HCT116 (cell line): ENCODE measurements around the gene EIF2B4.

Experiments used
- CBX3 ChIP-seq: IDR thresholded peaks from 2 replicates; pipeline ENCODE4 v1.6.1; 2012; ENCODE audit warnings: low read depth
- CTCF ChIP-seq, 3 experiments: fragments of 200-600 bp in 1 of 3; sonication (generic) in 1 of 3; IDR thresholded peaks in 2 of 3; conservative IDR thresholded peaks in 1 of 3; 2 replicates each; pipeline ENCODE4 v1.5.1; 2012 to 2017; ENCODE audit warnings: low read depth in 2 of 3, low read length in 2 of 3, antibody characterized with exemption in 1 of 3, borderline replicate concordance in 1 of 3, control low read depth in 1 of 3, mild to moderate bottlenecking in 1 of 3, mixed read lengths in 1 of 3, mixed run types in 1 of 3, moderate library complexity in 1 of 3; ENCODE audit not compliant: insufficient read depth in 1 of 3
- EZH2 ChIP-seq: fragments of 200-600 bp; sonication (generic); IDR thresholded peaks from 2 replicates; pipeline ENCODE4 v1.6.1; 2017; ENCODE audit warnings: antibody characterized with exemption, mixed run types
- EZH2phosphoT487 ChIP-seq: fragments of 200-600 bp; IDR thresholded peaks from 2 replicates; pipeline ENCODE4 v1.6.1; 2018; ENCODE audit warnings: antibody characterized with exemption, borderline replicate concordance
- POLR2A ChIP-seq: IDR thresholded peaks from 2 replicates; pipeline ENCODE4 v1.7.0; 2011; ENCODE audit warnings: borderline replicate concordance; ENCODE audit not compliant: insufficient read depth, insufficient read length; ENCODE audit errors: extremely low read depth
- POLR2AphosphoS5 ChIP-seq: IDR thresholded peaks from 2 replicates; pipeline ENCODE4 v1.6.1; 2011; ENCODE audit warnings: mild to moderate bottlenecking, low read depth, low read length, moderate library complexity
- RAD21 ChIP-seq: IDR thresholded peaks from 2 replicates; pipeline ENCODE4 v1.6.1; 2012; ENCODE audit warnings: low read depth, mild to moderate bottlenecking
- SP1 ChIP-seq: IDR thresholded peaks from 2 replicates; pipeline ENCODE4 v1.6.1; 2012; ENCODE audit warnings: low read depth
- TCF7L2 ChIP-seq: IDR thresholded peaks from 2 replicates; pipeline ENCODE4 v1.7.0; 2011; ENCODE audit warnings: borderline replicate concordance, inconsistent platforms; ENCODE audit not compliant: insufficient read depth, insufficient read length; ENCODE audit errors: extremely low read depth
- TF ChIP-seq, protein P1 (sequence below): IDR thresholded peaks from 2 replicates; pipeline ENCODE4 v1.6.1; 2011; ENCODE audit warnings: mild to moderate bottlenecking, low read length, moderate library complexity; ENCODE audit not compliant: insufficient replicate concordance; ENCODE audit errors: extremely low read depth
- TF ChIP-seq, protein P2 (sequence below): IDR thresholded peaks from 2 replicates; pipeline ENCODE4 v1.6.1; 2012; ENCODE audit warnings: low read depth
- TF ChIP-seq, protein P3 (sequence below): IDR thresholded peaks from 2 replicates; pipeline ENCODE4 v1.6.1; 2012

DNA sequence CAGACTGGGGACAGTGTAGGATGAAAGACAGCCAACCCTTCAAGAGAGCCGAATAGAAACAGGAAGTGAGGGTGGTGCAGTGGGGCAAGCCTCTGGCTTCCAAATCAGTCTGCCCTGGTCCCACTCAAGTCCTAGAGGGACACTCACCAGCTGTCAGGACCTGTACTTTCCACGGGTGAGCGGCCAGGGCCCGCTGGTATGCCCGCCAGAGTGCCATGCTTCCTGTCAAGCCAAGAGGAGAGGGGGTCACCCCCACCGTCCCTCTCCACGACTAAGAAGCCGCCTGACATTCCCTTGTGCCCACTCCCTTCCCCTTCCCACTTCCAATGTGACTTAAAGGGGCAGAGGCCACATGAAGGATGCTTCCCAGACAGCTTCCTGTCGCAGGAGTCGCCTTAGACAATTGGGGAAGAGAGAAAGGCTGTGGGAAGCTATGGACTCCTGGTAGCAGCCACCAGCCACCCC is 47.8 kb downstream of the EIF2B4 start:
- no peak for TF ChIP-seq POLR2AphosphoS5
- TF ChIP-seq CTCF (IDR thresholded peaks at IDR 0.05 in 2 of 3, conservative IDR thresholded peaks at IDR 0.05 in 1 of 3; ENCODE audit: borderline replicate concordance in 1 of 3, insufficient read depth in 1 of 3, low read depth in 2 of 3, low read length in 2 of 3): no peak
- TF ChIP-seq POLR2A: no peak
- TF ChIP-seq, protein P1, sequence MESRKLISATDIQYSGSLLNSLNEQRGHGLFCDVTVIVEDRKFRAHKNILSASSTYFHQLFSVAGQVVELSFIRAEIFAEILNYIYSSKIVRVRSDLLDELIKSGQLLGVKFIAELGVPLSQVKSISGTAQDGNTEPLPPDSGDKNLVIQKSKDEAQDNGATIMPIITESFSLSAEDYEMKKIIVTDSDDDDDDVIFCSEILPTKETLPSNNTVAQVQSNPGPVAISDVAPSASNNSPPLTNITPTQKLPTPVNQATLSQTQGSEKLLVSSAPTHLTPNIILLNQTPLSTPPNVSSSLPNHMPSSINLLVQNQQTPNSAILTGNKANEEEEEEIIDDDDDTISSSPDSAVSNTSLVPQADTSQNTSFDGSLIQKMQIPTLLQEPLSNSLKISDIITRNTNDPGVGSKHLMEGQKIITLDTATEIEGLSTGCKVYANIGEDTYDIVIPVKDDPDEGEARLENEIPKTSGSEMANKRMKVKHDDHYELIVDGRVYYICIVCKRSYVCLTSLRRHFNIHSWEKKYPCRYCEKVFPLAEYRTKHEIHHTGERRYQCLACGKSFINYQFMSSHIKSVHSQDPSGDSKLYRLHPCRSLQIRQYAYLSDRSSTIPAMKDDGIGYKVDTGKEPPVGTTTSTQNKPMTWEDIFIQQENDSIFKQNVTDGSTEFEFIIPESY: no peak
- TF ChIP-seq SP1: no peak
- TF ChIP-seq EZH2: no peak
- no peak for TF ChIP-seq CBX3
- TF ChIP-seq RAD21: no peak
- TF ChIP-seq, protein P2, sequence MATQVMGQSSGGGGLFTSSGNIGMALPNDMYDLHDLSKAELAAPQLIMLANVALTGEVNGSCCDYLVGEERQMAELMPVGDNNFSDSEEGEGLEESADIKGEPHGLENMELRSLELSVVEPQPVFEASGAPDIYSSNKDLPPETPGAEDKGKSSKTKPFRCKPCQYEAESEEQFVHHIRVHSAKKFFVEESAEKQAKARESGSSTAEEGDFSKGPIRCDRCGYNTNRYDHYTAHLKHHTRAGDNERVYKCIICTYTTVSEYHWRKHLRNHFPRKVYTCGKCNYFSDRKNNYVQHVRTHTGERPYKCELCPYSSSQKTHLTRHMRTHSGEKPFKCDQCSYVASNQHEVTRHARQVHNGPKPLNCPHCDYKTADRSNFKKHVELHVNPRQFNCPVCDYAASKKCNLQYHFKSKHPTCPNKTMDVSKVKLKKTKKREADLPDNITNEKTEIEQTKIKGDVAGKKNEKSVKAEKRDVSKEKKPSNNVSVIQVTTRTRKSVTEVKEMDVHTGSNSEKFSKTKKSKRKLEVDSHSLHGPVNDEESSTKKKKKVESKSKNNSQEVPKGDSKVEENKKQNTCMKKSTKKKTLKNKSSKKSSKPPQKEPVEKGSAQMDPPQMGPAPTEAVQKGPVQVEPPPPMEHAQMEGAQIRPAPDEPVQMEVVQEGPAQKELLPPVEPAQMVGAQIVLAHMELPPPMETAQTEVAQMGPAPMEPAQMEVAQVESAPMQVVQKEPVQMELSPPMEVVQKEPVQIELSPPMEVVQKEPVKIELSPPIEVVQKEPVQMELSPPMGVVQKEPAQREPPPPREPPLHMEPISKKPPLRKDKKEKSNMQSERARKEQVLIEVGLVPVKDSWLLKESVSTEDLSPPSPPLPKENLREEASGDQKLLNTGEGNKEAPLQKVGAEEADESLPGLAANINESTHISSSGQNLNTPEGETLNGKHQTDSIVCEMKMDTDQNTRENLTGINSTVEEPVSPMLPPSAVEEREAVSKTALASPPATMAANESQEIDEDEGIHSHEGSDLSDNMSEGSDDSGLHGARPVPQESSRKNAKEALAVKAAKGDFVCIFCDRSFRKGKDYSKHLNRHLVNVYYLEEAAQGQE: no peak
- no peak for TF ChIP-seq TCF7L2
- TF ChIP-seq, protein P3, sequence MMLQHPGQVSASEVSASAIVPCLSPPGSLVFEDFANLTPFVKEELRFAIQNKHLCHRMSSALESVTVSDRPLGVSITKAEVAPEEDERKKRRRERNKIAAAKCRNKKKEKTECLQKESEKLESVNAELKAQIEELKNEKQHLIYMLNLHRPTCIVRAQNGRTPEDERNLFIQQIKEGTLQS: no peak
- no peak for TF ChIP-seq EZH2phosphoT487
